Mesenteric fat pad (tissue), 1 donor: ENCODE measurements around the gene PARD6B. TPM values are rescaled to one million over a fixed set of nuclear protein-coding genes. Genes with fewer than 3 reads are reported as not detected.

Experiments
- DNase-seq: peaks from one replicate; pipeline ENCODE4 v3.0.0-alpha.2; 2020; ENCODE audit warnings: low spot score
- total RNA-seq: library from RNA; stranded (reverse); fragmentation: NEBNext Ultra II Directional; extraction: Animal tissue kit (Norgen Biotek cat#: 25700); gene quantifications from one replicate; pipeline ENCODE4 v1.2.1, GENCODE V29; 2021
- donor health status: DM: yes; HTN: yes; CAD: no.

Gene PARD6B
- total RNA-seq, 1 donor from 2014 or later: 2.0 TPM

DNA sequence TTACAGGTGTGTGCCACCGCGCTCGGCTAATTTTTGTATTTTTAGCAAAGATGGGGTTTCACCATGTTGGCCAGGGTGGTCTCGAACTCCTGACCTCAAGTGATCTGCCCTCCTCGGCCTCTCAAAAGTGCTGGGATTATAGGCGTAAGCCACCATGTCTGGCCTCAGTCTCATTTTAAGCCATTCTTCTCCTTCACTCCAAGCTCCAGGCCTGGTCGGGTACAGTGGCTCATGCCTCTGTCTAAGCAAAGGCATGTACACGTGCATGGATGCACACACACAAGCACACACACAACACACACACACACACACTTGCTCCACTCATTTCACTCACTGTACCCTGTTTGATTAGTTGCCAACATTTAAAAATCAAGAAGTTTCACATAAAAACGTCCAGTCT, 7.7 kb upstream of the PARD6B start:
- peak; percentile 49 for DNase-seq

DNA sequence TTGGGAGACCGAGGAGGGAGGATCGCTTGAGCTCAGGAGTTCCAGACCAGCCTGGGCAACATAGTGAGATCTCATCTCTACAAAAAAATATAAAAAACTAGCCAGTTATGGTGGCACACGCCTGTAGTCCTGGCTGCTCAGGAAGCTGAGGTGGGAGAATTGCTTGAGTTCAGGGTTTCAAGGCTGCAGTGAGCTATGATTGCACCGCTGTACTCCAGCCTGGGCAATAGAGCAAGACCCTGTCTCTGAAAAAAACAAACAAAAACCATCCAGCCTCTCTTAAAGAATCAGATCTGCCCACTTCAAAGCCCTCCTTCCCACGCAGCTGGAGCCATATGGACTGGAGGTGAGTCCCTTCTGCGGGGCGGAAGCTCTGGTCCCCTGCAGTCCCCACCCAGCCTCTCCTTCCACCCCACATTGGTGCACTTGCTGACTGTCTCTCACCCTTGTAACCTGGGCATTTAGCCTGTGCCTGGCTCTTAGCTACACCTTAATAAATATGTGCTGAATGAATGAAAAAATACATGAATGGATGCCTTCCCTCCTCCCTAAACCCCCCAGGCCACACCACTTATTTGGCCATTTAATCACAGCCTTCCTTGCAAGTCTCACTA, 7.2 kb upstream of the PARD6B start:
- DNase-seq: peak; percentile 30

DNA sequence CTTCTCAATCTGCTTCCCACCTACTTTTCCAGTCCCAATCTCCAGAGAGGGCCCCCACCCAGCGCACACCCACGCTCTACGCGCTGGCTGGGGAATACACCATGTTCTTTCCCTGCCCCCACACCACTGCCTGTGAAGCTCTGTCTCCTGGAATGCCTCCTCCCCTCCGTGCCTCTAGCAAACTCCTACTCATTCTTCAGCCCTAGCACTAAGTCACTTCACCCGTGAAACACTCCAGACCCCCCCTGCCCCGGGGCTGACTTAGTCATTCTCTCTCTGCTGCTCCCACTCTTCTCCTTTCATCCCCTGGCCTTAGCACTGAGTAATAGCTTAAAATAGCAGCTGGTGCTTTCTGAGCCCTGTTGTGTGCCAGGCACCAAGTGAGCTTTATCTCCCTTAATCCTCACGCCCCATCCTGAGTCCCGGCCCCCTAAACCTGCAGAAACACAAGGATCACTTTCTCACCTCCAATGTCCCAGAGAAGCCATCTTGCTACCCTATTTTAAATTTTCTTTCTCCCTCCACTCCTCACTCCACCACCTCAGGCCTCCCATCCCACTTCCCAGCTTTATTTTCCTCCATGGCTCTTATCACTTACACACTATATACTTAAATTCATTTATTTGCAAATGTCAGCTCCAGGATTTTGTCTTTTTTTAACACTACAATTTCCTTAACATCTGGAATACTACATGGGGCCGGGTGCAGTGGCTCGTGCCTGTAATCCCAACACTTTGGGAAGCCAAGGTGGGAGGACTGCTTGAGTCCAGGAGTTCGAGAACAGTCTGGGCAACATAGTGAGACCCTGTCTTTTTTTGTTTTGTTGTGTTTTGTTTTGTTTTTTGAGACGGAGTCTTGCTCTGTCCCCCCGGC, 6.3 kb upstream of the PARD6B start:
- peak; percentile 85 for DNase-seq

DNA sequence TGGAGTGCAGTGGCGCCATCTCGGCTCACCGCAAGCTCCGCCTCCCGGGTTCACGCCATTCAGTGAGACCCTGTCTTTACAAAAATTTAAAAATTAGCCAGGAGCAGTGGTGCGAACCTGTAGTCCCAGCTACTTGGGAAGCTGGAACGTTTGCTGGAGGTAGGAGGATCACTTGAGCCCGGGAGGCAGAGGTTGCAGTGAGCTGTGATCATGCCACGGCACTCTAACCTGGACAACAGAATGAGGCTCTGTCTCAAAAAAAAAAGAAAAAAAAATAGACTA, 5.7 kb upstream of the PARD6B start:
- DNase-seq: no peak

DNA sequence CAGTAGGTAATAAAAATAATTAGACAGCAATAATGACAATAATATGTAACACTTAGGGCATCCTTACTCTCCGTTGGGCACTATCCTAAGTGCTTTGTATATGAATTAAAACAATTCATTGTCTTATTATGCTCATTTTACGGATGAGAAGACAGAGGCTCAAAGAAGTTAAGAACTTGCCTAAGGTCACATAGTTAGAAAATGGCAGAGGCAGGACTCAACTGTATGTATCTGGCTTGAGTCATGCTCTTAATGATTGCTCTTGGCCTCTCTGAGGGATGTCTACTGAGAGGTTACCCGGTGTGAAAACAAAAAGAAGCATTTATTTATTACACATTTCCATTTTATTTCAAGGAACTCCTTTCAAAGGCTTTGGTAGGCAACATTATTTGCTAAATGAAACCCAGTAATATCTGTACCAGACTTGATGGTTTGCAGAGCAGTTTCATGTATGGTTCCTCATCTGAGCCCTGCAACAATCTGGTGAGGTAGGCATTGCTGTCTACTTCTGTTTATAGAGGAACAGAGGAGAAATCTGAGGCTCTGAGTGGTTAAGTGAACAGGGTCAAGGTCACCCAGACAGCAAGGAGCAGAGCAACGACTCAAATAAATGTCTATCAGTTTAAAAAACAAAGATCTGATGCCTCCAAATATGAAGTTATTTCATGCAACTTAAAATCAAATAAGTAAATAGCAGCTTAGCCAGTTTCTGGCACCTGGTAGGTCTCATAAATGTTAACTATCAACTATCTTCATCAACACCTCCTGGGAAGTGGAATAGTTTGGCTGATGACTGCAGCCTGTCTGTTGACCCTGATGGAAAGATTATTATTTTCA, 4.2 kb upstream of the PARD6B start:
- no peak for DNase-seq

DNA sequence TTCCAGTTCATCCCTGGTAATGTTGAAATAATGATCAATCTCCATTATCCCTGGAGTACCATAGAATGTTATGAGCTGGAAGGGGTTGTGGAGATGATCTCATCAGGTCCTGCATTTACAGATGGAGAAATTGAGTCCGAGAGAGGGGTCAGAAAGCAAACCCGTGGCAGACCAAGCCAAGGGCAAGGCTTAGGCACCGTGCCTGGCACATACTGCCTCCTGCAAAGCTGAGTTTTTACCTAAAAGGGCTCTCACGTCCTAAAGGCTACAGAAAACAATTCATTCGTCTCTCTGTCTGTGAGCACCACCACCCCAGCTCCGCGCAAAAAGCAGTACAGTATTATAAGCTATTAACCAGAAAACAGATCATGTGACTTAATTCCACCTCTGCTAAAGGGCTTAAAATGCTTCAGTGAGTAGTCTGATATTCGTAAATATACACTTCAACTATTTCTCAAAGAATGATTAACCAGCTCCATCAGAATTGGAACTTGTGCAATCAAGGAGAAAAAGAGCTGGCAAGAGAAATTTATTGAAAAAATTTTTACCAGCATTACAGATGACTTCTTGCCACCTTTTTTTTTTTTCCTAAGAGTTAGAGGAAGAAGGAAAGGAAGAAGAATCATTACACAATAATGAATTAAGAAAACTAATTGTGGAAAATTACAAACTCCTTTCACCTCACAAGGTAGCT, 3.4 kb upstream of the PARD6B start:
- no peak for DNase-seq

DNA sequence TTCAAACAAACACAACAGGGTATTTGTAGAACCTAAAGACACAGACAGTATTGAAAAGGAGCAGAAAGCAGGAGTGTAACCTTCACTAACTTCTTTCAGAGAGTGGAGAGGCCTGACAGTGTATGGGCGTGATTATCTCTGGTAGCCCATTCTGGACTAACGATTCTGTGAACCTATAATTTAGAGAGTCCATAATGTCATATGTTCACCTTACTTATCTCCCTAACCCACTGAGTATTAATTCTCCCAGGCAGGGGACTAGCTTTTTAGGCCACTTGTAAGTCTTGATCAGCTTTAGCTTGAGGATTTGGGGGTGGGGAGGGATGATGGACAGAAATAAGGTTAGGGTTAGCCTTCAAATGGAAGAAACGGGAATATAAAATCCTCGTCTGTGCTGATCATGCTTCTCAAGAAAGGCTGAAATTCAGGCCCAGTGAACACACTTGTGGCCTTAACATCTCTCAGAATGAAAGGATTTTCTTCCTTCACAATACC, 2.8 kb upstream of the PARD6B start:
- no peak for DNase-seq

DNA sequence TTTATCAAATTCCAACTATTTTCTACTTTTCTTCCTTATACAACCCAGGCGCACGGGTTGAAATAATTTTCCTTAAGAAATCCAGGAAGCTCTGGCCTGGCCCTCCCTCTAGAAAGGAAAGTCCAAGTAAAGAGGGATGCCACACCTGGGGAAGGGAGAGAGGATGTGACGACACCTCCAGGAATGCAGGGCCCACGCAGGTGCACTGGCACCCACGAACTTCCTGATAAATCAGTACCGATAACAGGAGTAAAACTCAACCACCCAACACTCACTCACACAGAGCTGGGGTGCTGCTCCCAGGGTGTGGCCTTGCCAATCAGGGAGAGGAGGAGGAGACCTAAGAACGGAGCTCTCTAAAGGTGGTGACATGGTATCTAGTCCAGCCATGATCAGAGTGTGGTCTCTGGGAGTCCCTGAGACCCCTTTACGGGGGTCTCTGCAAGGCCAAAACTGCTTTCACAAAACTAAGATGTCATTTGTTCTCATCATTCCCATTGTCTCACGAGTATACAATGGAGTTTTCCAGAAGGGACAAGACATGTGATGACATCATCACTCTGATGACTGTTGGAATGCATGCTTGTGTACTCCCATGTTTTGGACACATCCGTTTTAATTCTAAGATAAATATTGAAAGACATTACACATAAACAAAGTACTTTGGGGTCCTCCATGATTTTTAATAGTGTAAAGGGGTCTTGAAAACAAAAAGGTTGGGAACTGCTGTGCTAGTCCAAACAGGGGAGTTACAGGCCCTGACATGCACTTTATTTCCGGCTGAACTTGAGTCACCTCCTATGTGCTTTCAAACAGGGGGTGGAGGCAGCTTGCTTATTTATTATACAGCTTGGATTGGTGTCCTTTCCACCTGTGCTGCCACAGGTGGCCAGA, 2.2 kb upstream of the PARD6B start:
- DNase-seq: no peak

DNA sequence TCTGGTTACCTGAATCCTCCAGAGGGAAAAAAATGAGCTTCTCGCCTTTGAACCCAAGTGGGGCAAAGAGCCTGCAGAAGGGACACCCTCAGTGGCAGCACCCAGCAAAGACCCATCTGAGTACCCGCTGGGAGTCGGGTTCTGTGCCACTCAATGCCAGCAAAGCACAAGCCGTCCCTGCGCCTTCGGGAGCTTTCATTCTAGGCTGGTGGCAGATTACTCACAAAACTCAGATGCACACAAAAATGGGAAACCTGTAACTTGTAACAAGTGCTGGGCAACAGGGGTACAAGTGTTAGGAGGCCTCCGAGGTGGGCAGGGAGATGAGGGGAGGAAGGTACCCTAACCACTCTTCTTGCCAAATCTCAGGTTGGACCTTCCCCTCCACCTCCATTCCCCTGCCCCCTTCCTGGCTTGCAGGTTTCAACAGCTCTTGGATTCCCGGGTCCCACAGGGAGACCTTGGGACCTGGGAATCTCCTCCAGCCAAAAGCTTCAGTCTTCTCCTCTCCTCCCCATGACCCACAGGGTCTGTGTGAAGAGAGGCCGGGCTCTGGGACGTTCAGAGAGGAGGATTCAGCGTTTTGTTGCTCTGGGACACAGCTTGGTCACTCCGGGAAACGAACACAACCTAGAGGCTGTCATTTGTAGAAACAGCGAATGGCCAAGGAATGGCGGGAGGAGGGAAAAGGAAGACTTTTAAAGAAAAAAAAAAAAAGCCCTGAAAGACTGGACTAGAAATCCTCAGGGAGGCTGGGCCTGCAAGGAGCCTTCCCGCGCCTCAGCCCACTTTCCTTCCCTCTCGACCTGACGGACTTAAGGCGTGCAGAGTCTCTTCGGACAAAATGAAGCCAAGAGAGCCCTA, 1.2 kb upstream of the PARD6B start:
- DNase-seq: no peak

DNA sequence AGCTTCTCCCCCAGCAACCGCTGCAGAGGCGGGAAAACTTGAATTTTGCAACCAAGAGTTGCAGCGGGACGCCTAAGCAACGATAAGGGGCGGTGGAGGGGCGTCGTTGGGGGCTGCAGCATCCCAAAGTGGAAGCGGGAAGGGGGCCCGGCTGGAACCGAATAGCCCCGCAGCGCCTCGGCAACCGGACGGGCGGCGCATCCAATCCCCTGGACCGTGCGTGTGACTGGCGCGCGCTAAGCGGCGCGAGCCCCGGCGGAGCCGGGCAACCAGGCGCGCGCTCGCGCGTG, 670 bp upstream of the PARD6B start:
- DNase-seq: no peak

DNA sequence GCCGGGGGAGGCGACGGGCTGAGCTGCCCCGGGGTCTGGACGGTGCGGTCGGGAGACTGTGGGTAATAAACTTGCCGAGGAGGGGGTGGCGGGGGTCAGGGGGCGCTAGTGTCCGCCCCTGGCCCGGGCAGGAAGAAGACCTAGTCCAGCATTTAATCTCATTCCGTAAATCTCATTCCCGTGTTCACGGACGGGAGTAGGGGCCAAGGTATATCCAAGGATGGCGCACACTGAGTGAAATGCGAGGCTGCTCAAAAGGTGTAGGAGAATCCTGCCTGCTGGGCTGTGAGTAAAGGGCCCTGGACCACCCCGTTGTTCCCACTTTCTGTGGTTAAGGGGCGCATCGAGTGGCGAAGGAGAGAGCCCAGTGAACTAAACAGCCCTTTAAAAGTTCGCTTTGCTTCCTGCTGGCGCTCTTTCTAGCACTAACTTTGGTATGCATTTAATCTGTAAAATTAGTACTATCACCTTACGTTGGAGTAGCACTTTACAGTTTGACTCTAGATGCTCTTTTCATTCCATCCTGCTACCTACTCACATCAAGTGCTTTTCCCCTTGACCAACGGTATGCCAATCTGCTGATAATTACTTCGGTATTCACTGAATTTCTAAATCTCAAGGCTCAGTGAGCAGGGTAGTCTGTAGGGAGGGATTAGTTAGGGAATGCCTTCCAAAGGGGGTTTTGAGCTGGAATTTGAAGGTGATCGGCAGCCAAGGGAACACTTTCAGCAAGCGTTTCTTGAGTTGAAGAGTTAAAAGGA, 730 bp downstream of the PARD6B start:
- no peak for DNase-seq

DNA sequence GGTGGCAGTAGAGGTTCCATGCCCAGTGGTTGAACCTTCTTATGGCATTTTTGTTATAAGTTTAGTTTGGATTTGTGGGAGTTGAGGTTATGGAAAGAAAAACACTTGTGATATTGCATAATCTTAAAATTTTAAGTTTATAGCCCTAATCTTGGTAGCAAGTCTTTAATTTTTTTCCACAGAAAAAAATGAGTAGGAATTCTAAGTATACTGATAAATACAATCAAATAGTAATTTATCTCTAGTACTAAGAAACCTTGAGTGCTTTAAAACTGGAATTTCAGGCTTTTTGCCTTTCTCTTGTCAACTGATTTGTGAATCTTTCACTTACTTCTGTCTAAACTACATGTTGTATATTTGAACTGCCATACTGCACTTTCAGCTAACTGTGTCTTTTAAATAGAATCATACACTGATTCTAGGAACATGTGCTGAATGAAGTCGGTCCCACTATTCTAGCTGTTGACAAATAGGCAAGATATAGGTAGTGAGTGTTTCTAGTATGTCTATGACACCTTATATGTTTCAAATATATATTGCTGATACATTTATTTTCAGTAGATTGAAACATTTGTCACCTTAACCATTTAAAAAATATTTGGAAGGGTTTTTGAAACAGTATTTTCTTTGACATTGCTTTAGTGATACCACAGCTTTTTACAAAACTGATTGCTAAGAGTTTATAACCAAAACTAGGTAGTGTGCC, 2.4 kb downstream of the PARD6B start:
- no peak for DNase-seq

DNA sequence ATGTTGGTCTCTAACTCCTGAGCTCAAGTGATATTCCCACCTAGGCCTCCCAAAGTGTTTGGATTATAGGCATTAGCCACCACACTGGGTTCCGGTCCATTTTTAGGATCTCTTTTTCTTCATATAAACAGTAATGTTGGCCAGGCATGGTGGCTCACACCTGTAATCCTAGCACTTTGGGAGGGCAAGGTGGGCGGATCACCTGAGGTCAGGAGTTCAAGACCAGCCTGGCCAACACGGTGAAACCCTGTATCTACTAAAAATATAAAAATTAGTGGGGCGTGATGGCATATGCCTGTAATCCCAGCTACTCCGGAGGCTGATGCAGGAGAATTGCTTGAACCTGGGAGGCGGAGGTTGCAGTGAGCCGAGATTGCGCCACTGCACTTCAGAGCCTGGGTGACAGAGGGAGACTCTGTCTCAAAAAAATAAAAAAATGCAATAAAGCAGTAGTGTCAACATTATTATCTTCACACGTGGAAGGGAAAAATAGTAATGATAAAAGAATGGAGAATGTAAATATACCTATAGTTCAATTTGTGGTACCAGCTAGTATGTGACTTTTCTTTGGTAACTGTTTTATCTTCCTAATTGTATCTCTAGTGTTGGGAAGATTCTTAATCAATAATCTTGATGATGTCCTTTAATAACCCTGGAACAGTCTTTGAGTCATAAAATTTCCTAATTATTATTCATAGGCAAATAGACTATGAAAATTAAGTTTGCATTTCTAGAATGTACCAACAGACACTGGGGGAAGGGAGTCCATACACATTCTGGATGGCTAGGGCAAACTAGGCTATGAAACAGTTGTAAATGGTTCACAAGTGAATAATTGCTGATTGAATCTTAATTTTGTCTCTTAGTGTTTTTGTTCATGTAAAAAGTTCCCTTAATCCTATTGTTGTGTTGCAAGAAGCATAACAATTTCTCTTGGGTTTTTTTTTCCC, 3.6 kb downstream of the PARD6B start:
- no peak for DNase-seq

DNA sequence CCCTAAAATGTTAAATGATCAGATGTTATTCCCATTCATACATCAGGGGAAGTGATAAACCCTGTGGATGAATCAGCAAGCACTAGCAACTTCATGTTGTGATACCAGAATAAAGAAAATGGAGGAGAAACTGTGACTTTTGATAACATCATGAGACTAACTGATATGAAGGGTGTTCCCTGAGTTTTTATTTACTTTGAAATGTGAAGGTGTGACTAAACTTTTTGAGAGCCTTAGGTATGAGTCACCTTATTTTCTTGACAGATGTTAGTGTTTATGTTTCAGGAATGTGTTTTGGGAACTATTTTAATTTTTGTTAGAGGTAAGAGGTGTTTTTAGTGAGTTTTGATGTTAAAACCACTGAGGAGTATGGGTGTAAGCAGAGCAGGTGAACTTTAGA, 4.4 kb downstream of the PARD6B start:
- no peak for DNase-seq

DNA sequence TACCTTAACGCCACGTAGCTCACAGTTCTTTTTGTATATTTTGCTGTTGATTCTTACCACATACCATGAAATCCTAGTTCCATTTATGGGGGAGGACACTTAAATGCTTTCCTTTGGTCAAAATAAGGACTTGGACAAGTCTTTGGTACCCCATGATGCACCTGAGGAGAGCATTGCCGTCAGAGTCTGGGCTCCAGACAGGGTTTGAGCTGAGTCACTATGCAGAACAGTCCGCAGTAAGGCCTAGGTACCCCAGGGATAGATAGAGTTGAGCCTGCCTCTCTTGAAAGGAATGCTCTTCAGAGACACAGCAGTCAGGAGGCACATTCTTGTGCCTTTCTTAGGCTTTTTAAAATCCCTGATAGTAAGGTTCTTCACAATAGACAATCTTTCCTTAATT, 6.0 kb downstream of the PARD6B start:
- DNase-seq: no peak

DNA sequence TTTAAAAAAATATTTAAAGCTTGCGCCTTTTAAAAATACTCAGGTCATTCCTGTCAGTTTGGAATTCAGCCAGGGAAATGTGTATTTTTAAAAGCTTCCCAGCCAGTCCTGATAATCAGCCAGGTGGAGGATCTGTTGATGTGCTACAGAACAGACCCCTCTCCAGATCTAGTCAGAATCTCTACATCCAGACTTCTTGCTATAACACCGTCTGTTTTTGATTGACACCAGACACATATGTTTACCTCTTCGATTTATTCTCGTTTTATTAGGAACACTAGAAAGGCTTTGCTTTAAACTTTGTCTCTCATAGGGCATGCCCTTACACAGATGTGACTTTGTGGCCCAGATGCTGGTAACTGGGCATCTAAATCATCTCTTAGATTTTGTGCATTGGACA, 11.7 kb downstream of the PARD6B start:
- DNase-seq: no peak

DNA sequence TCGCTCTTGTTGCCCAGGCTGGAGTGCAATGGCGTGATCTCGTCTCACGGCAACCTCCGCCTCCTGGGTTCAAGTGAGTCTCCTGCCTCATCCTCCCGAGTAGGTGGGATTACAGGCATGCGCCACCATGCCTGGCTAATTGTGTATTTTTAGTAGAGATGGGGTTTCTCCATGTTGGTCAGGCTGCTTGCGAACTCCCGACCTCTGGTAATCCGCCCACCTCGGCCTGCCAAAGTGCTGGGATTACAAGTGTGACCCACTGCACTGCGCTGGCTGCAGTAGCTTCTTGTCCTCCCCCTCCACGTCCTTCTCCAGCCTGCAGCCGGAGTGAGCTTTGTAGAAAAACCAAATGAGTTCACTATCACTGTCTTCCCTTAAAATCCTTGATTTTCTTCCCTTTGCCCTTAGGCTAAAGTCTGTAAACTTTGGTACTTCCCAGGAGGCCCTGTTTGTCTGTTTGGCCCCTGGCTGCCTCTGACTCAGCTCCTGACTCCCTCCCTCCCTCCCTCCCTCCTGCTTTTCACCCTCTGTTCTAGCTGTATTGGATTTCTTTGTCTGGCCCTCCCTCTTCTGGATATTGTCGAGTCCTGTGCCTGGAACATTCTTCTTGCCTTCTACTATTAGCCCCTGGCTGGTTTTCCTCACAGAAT, 12.9 kb downstream of the PARD6B start:
- no peak for DNase-seq
